Ishikawa (cell line): Measurements from ENCODE around the gene LCE2B.

Source experiments
- FOXM1 ChIP-seq: IDR thresholded peaks from 2 replicates; pipeline ENCODE4 v1.6.1; 2012; ENCODE audit warnings: low read depth, borderline replicate concordance
- TAF1 ChIP-seq: IDR thresholded peaks from 2 replicates; pipeline ENCODE4 v1.6.1; 2012; ENCODE audit warnings: low read depth, mild to moderate bottlenecking
- TF ChIP-seq, protein P1 (sequence below): IDR thresholded peaks from 2 replicates; pipeline ENCODE4 v1.6.1; 2012; ENCODE audit warnings: low read depth, mild to moderate bottlenecking
- TF ChIP-seq, protein P2 (sequence below): IDR thresholded peaks from 2 replicates; pipeline ENCODE4 v1.6.1; 2012
- TF ChIP-seq, protein P3 (sequence below): IDR thresholded peaks from 2 replicates; pipeline ENCODE4 v1.6.1; 2012

DNA sequence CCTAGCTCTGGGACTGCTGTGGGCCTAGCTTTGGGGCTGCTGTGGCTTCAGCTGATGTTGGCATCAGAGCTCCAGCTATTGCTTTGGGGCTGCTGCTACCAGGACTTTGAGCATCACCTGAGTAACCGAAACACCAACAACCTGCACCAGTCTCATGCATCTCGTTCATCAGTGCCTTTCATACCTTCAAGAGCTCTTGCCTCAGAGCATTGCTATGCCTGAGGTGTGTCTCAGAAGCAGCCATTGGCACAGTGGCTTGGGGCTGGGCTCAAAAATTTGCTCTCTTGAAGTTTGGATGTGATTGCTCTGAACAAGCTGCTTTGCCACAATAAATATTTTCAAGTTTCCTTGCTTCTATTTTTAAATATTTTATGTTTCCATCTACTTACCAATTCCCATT, 29.5 kb upstream of the LCE2B start:
- TF ChIP-seq, protein P1, sequence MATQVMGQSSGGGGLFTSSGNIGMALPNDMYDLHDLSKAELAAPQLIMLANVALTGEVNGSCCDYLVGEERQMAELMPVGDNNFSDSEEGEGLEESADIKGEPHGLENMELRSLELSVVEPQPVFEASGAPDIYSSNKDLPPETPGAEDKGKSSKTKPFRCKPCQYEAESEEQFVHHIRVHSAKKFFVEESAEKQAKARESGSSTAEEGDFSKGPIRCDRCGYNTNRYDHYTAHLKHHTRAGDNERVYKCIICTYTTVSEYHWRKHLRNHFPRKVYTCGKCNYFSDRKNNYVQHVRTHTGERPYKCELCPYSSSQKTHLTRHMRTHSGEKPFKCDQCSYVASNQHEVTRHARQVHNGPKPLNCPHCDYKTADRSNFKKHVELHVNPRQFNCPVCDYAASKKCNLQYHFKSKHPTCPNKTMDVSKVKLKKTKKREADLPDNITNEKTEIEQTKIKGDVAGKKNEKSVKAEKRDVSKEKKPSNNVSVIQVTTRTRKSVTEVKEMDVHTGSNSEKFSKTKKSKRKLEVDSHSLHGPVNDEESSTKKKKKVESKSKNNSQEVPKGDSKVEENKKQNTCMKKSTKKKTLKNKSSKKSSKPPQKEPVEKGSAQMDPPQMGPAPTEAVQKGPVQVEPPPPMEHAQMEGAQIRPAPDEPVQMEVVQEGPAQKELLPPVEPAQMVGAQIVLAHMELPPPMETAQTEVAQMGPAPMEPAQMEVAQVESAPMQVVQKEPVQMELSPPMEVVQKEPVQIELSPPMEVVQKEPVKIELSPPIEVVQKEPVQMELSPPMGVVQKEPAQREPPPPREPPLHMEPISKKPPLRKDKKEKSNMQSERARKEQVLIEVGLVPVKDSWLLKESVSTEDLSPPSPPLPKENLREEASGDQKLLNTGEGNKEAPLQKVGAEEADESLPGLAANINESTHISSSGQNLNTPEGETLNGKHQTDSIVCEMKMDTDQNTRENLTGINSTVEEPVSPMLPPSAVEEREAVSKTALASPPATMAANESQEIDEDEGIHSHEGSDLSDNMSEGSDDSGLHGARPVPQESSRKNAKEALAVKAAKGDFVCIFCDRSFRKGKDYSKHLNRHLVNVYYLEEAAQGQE: no peak
- TF ChIP-seq, protein P2, sequence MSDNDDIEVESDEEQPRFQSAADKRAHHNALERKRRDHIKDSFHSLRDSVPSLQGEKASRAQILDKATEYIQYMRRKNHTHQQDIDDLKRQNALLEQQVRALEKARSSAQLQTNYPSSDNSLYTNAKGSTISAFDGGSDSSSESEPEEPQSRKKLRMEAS: no peak
- TF ChIP-seq TAF1: no peak
- TF ChIP-seq FOXM1: no peak
- TF ChIP-seq, protein P3, sequence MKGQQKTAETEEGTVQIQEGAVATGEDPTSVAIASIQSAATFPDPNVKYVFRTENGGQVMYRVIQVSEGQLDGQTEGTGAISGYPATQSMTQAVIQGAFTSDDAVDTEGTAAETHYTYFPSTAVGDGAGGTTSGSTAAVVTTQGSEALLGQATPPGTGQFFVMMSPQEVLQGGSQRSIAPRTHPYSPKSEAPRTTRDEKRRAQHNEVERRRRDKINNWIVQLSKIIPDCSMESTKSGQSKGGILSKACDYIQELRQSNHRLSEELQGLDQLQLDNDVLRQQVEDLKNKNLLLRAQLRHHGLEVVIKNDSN: no peak
